GM23338 (cell line): Measurements from ENCODE around the gene MSMB. TPM values are rescaled to one million over a fixed set of nuclear protein-coding genes. Genes with fewer than 3 reads are reported as not detected.

Experiments used
- ATAC-seq: fragments of 200-7000 bp; cut with Tn5 transposase; 3 replicates; pipeline ENCODE4 v1.9.1; 2020
- DNase-seq: peaks from one replicate; pipeline ENCODE4 v3.0.0-alpha.2; 2015; ENCODE audit warnings: low spot score
- H2AFZ ChIP-seq: fragments of 200-600 bp; sonication (generic); 2 replicates; pipeline ENCODE4 v1.8.0; 2016; ENCODE audit warnings: antibody characterized with exemption, mild to moderate bottlenecking, moderate library complexity
- H3F3A ChIP-seq: fragments of 200-600 bp; sonication (generic); replicated peaks from 2 replicates; pipeline ENCODE4 v1.8.0; 2017; ENCODE audit warnings: antibody characterized with exemption, mixed run types, low read depth
- H3K27ac ChIP-seq: fragments of 200-600 bp; sonication (generic); 2 replicates; pipeline ENCODE4 v1.6.1; 2016; ENCODE audit warnings: low read depth
- H3K27me3 ChIP-seq: fragments of 200-600 bp; sonication (generic); 2 replicates; pipeline ENCODE4 v1.8.0; 2016; ENCODE audit warnings: mild to moderate bottlenecking, mixed run types, moderate library complexity; ENCODE audit not compliant: insufficient read depth
- H3K36me3 ChIP-seq: fragments of 200-600 bp; sonication (generic); 2 replicates; pipeline ENCODE4 v1.8.0; 2016; ENCODE audit warnings: mild to moderate bottlenecking; ENCODE audit not compliant: insufficient read depth
- H3K4me1 ChIP-seq: fragments of 200-600 bp; sonication (generic); 2 replicates; pipeline ENCODE4 v1.8.0; 2016; ENCODE audit warnings: mild to moderate bottlenecking, moderate library complexity; ENCODE audit not compliant: insufficient read depth
- H3K4me2 ChIP-seq: fragments of 200-600 bp; sonication (generic); 2 replicates; pipeline ENCODE4 v1.7.1; 2017; ENCODE audit warnings: mixed run types
- H3K4me3 ChIP-seq: fragments of 200-600 bp; sonication (generic); 2 replicates; pipeline ENCODE4 v1.6.1; 2016; ENCODE audit warnings: mixed run types
- H3K79me2 ChIP-seq: fragments of 200-600 bp; sonication (generic); replicated peaks from 2 replicates; pipeline ENCODE4 v1.8.0; 2017; ENCODE audit warnings: mild to moderate bottlenecking; ENCODE audit not compliant: insufficient read depth
- H3K9me2 ChIP-seq: fragments of 200-600 bp; sonication (generic); 2 replicates; pipeline ENCODE4 v1.8.0; 2017; ENCODE audit not compliant: insufficient read depth
- H4K20me1 ChIP-seq: fragments of 200-600 bp; sonication (generic); replicated peaks from 2 replicates; pipeline ENCODE4 v1.8.0; 2017; ENCODE audit warnings: mild to moderate bottlenecking; ENCODE audit not compliant: insufficient read depth
- H3K27ac Mint-ChIP-seq: 2 replicates; pipeline ENCODE4 v1.8.0; 2020; ENCODE audit warnings: inconsistent platforms, mild to moderate bottlenecking, moderate library complexity, mixed read lengths
- H3K27me3 Mint-ChIP-seq: 3 replicates; pipeline ENCODE4 v1.8.0; 2022; ENCODE audit warnings: low read depth, mild to moderate bottlenecking, moderate library complexity, mixed read lengths, inconsistent platforms; ENCODE audit not compliant: insufficient read depth, poor library complexity
- H3K36me3 Mint-ChIP-seq: 3 replicates; pipeline ENCODE4 v1.8.0; 2021; ENCODE audit warnings: low read depth, mild to moderate bottlenecking, inconsistent platforms, moderate library complexity, mixed read lengths
- H3K4me1 Mint-ChIP-seq: 3 replicates; pipeline ENCODE4 v1.8.0; 2020; ENCODE audit warnings: mild to moderate bottlenecking, inconsistent platforms, mixed read lengths
- H3K4me3 Mint-ChIP-seq: 3 replicates; pipeline ENCODE4 v1.8.0; 2021; ENCODE audit warnings: moderate library complexity, mild to moderate bottlenecking, inconsistent platforms, mixed read lengths
- H3K9me3 Mint-ChIP-seq: 3 replicates; pipeline ENCODE4 v1.8.0; 2020; ENCODE audit warnings: moderate library complexity, mild to moderate bottlenecking, inconsistent platforms, mixed read lengths
- CREB1 ChIP-seq: fragments of 250-450 bp; sonication (Bioruptor Pico); IDR thresholded peaks from 2 replicates; pipeline ENCODE4 v1.5.0; 2020; ENCODE audit warnings: low read depth, mild to moderate bottlenecking, moderate library complexity
- CTCF ChIP-seq, 2 experiments: fragments of 200-600 bp in 1 of 2; sonication (generic) in 1 of 2; conservative IDR thresholded peaks; 2 replicates each; pipeline versions ENCODE4 v1.5.1 to v1.6.1; 2016 to 2017; ENCODE audit warnings: antibody characterized with exemption in 2 of 2, low read depth in 2 of 2, mild to moderate bottlenecking in 2 of 2, moderate library complexity in 1 of 2
- ETS1 ChIP-seq: IDR thresholded peaks from 2 replicates; pipeline ENCODE4 v1.6.1; 2016; ENCODE audit warnings: antibody characterized with exemption
- EZH2 ChIP-seq: fragments of 200-600 bp; sonication (generic); IDR thresholded peaks from one replicate; pipeline ENCODE4 v1.8.0; 2017; ENCODE audit warnings: antibody characterized with exemption, mild to moderate bottlenecking, low read depth; ENCODE audit not compliant: unreplicated experiment
- EZH2phosphoT487 ChIP-seq: fragments of 200-600 bp; sonication (generic); IDR thresholded peaks from one replicate; pipeline ENCODE4 v1.8.1; 2018; ENCODE audit warnings: antibody characterized with exemption; ENCODE audit not compliant: unreplicated experiment
- JUNB ChIP-seq: IDR thresholded peaks from one replicate; pipeline ENCODE4 v1.6.1; 2016; ENCODE audit warnings: antibody characterized with exemption; ENCODE audit not compliant: unreplicated experiment
- NANOG ChIP-seq: IDR thresholded peaks from 2 replicates; pipeline ENCODE4 v1.6.1; 2016; ENCODE audit warnings: antibody characterized with exemption, borderline replicate concordance
- POLR2AphosphoS5 ChIP-seq: IDR thresholded peaks from 2 replicates; pipeline ENCODE4 v1.6.1; 2016; ENCODE audit warnings: antibody characterized with exemption, low read depth
- REST ChIP-seq: IDR thresholded peaks from one replicate; pipeline ENCODE4 v1.6.1; 2018; ENCODE audit warnings: antibody characterized with exemption; ENCODE audit not compliant: unreplicated experiment
- STAT1 ChIP-seq: IDR thresholded peaks from one replicate; pipeline ENCODE4 v1.6.1; 2016; ENCODE audit warnings: antibody characterized with exemption; ENCODE audit not compliant: unreplicated experiment
- ZNF114 ChIP-seq: fragments of 250-450 bp; sonication (Bioruptor Pico); IDR thresholded peaks from 2 replicates; pipeline ENCODE4 v1.5.0; 2020; ENCODE audit warnings: mild to moderate bottlenecking, moderate library complexity
- ZNF331 ChIP-seq: fragments of 250-450 bp; sonication (Bioruptor Pico); IDR thresholded peaks from 2 replicates; pipeline ENCODE4 v1.5.0; 2020; ENCODE audit warnings: low read depth, mild to moderate bottlenecking, moderate library complexity
- ZNF462 ChIP-seq: fragments of 250-450 bp; sonication (Bioruptor Pico); IDR thresholded peaks from 2 replicates; pipeline ENCODE4 v1.5.0; 2020; ENCODE audit warnings: mild to moderate bottlenecking, moderate library complexity
- polyA plus RNA-seq: library from polyadenylated mRNA; unstranded; fragments of >200 nt; fragmentation: Nextera tagmentation; extraction: Ambion mirVana; gene quantifications from 2 replicates; pipeline ENCODE4 v1.2.1, GENCODE V29; 2016
- total RNA-seq: library from RNA; depleted of rRNA; stranded (reverse); fragments of >200 nt; shearing (Covaris generic); gene quantifications from 2 replicates; pipeline ENCODE4 v1.2.3, GENCODE V29; 2014

The MSMB gene
- total and polyA plus RNA-seq, 2 experiments from 2014 or later: not detected

- Histone ChIP-seq H3K27ac (no peak overlapping the region; the same call in 1 of the 2 replicates), H4K20me1 (no peaks in the 10 kb centered on the region), H3K4me1 (peaks cover 24% of the 10 kb centered on the region), H3K36me3 (no peaks in the 10 kb centered on the region), H3K4me3 (no peak overlapping the region), H3K27me3 (no peaks in the 10 kb centered on the region), H3K4me2 (peak overlapping the region; percentile 46; the same call in 1 of the 2 replicates), H2AFZ (peak overlapping the region; percentile 0; the same call in 1 of the 2 replicates), H3F3A (no peaks in the 10 kb centered on the region), H3K79me2 (no peaks in the 10 kb centered on the region), H3K9me2 (no peaks in the 10 kb centered on the region; the same call in 1 of the 2 replicates)
- ATAC-seq: no peak
- peaks cover 9% of the 10 kb centered on the region for H3K27me3 Mint-ChIP-seq
- H3K4me1 Mint-ChIP-seq: peaks cover 32% of the 10 kb centered on the region
- no peaks in the 10 kb centered on the region for H3K9me3 Mint-ChIP-seq
- H3K27ac Mint-ChIP-seq: peak overlapping the region; percentile 70; the same call in 1 of the 2 replicates
- TF ChIP-seq ETS1: no peak
- TF ChIP-seq CREB1: no peak
- TF ChIP-seq JUNB: no peak
- TF ChIP-seq CTCF (conservative IDR thresholded peaks at IDR 0.05; ENCODE audit: low read depth in 2 of 2): no peak
- TF ChIP-seq EZH2: no peak
- TF ChIP-seq ZNF114: no peak
- no peak for TF ChIP-seq EZH2phosphoT487
- TF ChIP-seq POLR2AphosphoS5: no peak
- TF ChIP-seq ZNF331 (CRISPR knock-in tag): no peak
- TF ChIP-seq ZNF462 (CRISPR knock-in tag): no peak
- TF ChIP-seq REST: no peak
- no peak for TF ChIP-seq NANOG
- no peak for TF ChIP-seq STAT1
- H3K4me3 Mint-ChIP-seq: no peak overlapping the region; the same call in 2 of the 3 replicates
- H3K36me3 Mint-ChIP-seq: no peaks in the 10 kb centered on the region
- DNase-seq: no peak
These were observed 7.7 kb upstream of the MSMB start for GRCh38 chr10:46053534-46054434.
